ENCODE measurements around the gene EGLN2.

- TF ChIP-seq CTCF (IDR thresholded peaks at IDR 0.05; ENCODE audit: low read length) (peak; percentile 97), EZH2 (IDR thresholded peaks at IDR 0.05; ENCODE audit: borderline replicate concordance, low read length) (no peak)
Measured at GRCh38 chr19:40806423-40807146, 7.6 kb downstream of the EGLN2 start.
